ENCODE measurements around the gene YES1. TPM values are rescaled to one million over a fixed set of nuclear protein-coding genes. Genes with fewer than 3 reads are reported as not detected.
A peak's percentile ranks its signal among the peaks of the same experiment; 100 is the strongest.

YES1 gene
- total RNA-seq, 1 donor from 2014 or later = 56.0 TPM

- Histone ChIP-seq H3K27ac (no peak overlapping the region), H3K9me3 (no peaks in the 10 kb centered on the region), H3K4me1 (peaks cover 22% of the 10 kb centered on the region), H3K4me3 (no peak overlapping the region), H3K27me3 (no peaks in the 10 kb centered on the region), H3K36me3 (no peaks in the 10 kb centered on the region)
- ATAC-seq = no peak
- intact Hi-C loops (cut with DNase I) = loop anchor here (10.0 kb wide), 1 partner anchor 64 kb away; no protein-coding TSS in a partner anchor
- TF ChIP-seq CTCF (IDR thresholded peaks at IDR 0.05) = no peak
- no peak for DNase-seq
These were observed 3.5 kb downstream of the YES1 start for GRCh38 chr18:808502-808901.

DNA sequence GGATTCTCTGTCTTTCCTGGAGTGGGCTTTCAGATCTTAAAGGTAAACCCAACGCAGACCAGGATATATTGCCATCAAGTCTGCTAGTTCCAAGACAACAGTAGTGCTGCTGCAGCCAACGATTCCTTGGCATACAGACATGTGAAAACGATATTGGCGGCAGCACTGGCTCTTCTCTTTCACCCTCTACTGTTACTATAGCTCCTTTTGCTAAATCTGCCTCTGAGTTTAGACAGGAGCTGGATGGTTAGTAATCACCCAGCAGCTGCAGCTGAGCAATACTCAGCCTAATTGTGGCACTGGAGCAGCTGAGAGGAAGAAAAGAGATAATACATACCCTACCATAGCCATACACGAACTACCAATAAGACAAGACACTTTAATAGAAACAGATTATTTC, 4.0 kb downstream of the YES1 start:
- Histone ChIP-seq H3K27me3 (no peaks in the 10 kb centered on the region), H3K9me3 (no peaks in the 10 kb centered on the region), H3K4me1 (peaks cover 22% of the 10 kb centered on the region), H3K4me3 (no peak overlapping the region), H3K36me3 (no peaks in the 10 kb centered on the region), H3K27ac (no peak overlapping the region)
- TF ChIP-seq CTCF (IDR thresholded peaks at IDR 0.05) = no peak
- ATAC-seq (no peak), DNase-seq (no peak)
- intact Hi-C loops (cut with DNase I) = loop anchor here (10.0 kb wide), 1 partner anchor 63 kb away; no protein-coding TSS in a partner anchor

DNA sequence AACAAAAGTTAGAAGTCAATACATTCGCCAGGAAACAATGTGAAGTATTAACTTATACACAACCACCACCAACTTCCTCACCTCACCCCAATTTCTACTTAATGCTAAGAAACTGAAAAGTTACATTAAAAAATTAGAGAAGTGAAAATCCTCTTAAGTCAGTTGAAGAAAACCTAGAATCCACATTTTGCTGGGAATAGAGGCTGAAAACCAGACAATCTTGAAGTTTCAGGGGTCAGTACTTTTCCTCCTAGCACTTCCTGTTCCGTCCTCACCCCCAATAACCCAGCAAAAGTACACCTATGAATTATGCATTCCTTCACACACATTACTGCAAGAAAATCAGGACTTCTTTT, 6.3 kb downstream of the YES1 start:
- no peaks in the 10 kb centered on the region for H3K9me3 ChIP-seq
- H3K36me3 ChIP-seq = no peaks in the 10 kb centered on the region
- peak overlapping the region; percentile 14 for H3K27ac ChIP-seq
- ATAC-seq (no peak), DNase-seq (no peak)
- H3K4me3 ChIP-seq = peak overlapping the region; percentile 7
- no peaks in the 10 kb centered on the region for H3K27me3 ChIP-seq
- H3K4me1 ChIP-seq = peaks cover 20% of the 10 kb centered on the region
- no peak for TF ChIP-seq CTCF (IDR thresholded peaks at IDR 0.05)
- intact Hi-C loops (cut with DNase I) = loop anchor here (10.0 kb wide), 1 partner anchor 61 kb away; no protein-coding TSS in a partner anchor

DNA sequence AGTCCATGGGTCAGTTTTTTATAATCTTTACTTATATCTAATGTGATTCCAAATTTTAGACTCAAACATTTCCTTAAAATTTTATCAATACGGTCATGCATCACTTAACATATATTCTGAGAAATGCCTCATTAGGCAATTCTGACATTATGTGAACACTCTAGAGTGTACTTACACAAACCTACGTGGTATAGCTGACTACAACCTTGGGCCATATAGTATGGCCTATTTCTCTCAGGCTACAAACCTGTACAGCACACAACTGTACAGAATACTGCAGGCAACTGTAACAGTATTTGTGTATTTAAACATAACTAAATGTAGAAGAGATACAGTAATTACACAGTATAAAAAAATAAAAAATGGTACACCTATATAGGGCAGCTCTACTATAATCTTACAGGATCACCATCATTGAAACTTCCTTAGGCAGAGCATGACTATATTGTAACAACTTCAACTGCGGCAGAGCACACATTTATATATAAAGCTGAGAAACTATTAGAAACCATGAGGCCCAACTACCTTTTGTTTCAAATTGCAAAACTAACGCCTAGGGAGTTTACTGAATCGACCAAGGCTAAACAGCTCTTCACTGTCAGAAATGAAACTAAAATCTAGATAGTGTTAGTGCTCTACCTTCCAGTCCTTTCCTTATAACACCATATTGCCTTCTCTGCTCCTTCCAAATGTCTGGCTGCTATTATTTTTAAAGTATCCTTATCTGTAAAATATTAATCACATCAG, 6.9 kb downstream of the YES1 start:
- Histone ChIP-seq H3K36me3 (no peaks in the 10 kb centered on the region), H3K4me1 (peaks cover 20% of the 10 kb centered on the region), H3K9me3 (no peaks in the 10 kb centered on the region), H3K27me3 (no peaks in the 10 kb centered on the region), H3K27ac (peak overlapping the region; percentile 14), H3K4me3 (peak overlapping the region; percentile 7)
- no peak for TF ChIP-seq CTCF (IDR thresholded peaks at IDR 0.05)
- ATAC-seq (peak; percentile 36), DNase-seq (no peak)
- intact Hi-C loops (cut with DNase I) = loop anchor here (10.0 kb wide), 1 partner anchor 60 kb away; no protein-coding TSS in a partner anchor

DNA sequence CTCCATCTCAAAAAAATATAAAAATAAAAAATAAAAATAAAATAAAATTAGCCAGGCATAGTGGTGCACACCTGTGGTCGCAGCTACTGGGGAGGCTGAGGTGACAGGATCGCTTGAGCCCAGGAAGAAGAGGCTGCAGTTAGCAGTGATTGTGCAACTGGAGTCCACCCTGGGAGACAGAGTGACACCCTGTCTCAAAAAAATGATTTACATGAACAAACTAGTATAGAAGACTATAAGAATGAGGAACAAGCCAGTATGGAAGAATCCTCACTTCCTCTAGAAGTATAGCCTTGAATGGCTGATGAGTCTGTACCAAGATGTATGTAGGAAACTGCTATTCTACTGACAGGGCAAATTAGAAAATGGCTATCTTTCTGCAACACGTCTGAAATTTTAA, 10.9 kb downstream of the YES1 start:
- intact Hi-C loops (cut with DNase I) = loop anchor here (10.0 kb wide), 1 partner anchor 56 kb away; no protein-coding TSS in a partner anchor
- Histone ChIP-seq H3K27ac (no peak overlapping the region), H3K4me3 (no peak overlapping the region), H3K4me1 (peaks cover 21% of the 10 kb centered on the region), H3K27me3 (no peaks in the 10 kb centered on the region), H3K9me3 (no peaks in the 10 kb centered on the region), H3K36me3 (no peaks in the 10 kb centered on the region)
- no peak for TF ChIP-seq CTCF (IDR thresholded peaks at IDR 0.05)
- no peak for DNase-seq
- peak; percentile 39 for ATAC-seq
